Adrenal gland (tissue), 5 donors: ENCODE data around the gene ERVMER34-1.

ENCODE experiments used
- POLR2A ChIP-seq, 2 donors: fragments of 450-650 bp; IDR thresholded peaks; one replicate each; pipeline ENCODE4 v1.6.1; 2017; ENCODE audit warnings: antibody characterized with exemption in 2 of 2, mild to moderate bottlenecking in 2 of 2, moderate library complexity in 1 of 2
- TF ChIP-seq, protein P1 (sequence below), 6 experiments: fragments of 450-650 bp in 4 of 6; fragments of 200-600 bp in 2 of 6; sonication (generic) in 1 of 6; IDR thresholded peaks; 1 replicate in 5 of 6; 2 replicates in 1 of 6; pipeline versions ENCODE4 v1.5.1 to v1.8.0; 2016 to 2021; ENCODE audit warnings: antibody characterized with exemption in 6 of 6, mild to moderate bottlenecking in 2 of 6, moderate library complexity in 1 of 6
- donor health status: DM: no; HTN: no; CAD: no.

DNA sequence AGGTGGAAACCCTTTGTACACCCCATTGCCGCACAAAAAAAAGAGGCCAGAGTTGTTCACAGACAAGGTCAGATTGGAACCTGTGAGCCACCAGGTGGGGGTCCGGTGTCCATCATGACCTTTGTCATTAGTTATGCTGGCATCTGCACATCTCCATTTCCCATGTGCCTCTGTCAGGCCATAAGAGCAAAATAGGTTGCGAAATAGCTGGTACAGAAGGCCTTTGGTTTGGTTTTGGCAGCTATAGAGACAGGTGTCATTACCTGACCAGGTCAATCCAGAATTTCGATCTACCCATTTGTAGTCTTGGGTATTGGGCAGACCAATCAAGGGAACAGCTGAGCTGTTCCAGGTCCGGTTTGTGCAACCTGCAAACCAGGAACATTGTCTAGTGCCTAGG lies 6.6 kb downstream of the ERVMER34-1 start:
- TF ChIP-seq, protein P1, sequence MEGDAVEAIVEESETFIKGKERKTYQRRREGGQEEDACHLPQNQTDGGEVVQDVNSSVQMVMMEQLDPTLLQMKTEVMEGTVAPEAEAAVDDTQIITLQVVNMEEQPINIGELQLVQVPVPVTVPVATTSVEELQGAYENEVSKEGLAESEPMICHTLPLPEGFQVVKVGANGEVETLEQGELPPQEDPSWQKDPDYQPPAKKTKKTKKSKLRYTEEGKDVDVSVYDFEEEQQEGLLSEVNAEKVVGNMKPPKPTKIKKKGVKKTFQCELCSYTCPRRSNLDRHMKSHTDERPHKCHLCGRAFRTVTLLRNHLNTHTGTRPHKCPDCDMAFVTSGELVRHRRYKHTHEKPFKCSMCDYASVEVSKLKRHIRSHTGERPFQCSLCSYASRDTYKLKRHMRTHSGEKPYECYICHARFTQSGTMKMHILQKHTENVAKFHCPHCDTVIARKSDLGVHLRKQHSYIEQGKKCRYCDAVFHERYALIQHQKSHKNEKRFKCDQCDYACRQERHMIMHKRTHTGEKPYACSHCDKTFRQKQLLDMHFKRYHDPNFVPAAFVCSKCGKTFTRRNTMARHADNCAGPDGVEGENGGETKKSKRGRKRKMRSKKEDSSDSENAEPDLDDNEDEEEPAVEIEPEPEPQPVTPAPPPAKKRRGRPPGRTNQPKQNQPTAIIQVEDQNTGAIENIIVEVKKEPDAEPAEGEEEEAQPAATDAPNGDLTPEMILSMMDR (IDR thresholded peaks at IDR 0.05), result no peak
- TF ChIP-seq POLR2A (IDR thresholded peaks at IDR 0.05), result no peak
